GM13977 (cell line): ENCODE measurements around the gene WFDC8.

Experiments
- DNase-seq: peaks from one replicate; pipeline ENCODE4 v3.0.0; 2012; ENCODE audit warnings: low spot score
- in situ Hi-C: fragments of 300-500 bp; cut with MboI; formaldehyde crosslinking; loops from one replicate; pipeline ENCODE4 v1.12.0; 2022; ENCODE audit warnings: low sequenced_read_pairs, low pct_unique_long_range_greater_than_20kb, mixed read lengths, inconsistent platforms; ENCODE audit not compliant: unreplicated experiment
- TF ChIP-seq, protein P1 (sequence below): IDR thresholded peaks from 2 replicates; pipeline ENCODE4 v1.5.1; 2012; ENCODE audit warnings: mild to moderate bottlenecking, control low read depth; ENCODE audit not compliant: insufficient read depth; ENCODE audit errors: extremely low read depth, missing control alignments

The WFDC8 gene

DNA sequence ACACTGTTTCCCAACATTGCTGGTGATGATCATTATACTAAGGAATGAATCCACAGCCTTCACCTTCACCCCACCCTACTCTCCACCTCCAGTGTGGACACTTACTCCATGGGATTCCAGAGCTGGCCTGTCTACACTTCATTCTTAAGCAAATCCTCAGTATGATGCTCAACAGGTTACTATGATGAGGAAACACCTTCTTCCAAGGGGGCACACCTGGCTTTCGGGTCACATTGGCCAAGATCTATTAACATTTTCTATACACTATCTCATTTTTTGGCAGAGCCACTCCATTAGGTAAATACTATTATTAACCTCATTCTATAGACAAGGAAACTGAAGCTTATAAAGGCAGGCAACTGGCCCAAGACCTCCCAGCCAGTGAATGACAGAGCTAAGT is 23.9 kb downstream of the WFDC8 start:
- TF ChIP-seq, protein P1, sequence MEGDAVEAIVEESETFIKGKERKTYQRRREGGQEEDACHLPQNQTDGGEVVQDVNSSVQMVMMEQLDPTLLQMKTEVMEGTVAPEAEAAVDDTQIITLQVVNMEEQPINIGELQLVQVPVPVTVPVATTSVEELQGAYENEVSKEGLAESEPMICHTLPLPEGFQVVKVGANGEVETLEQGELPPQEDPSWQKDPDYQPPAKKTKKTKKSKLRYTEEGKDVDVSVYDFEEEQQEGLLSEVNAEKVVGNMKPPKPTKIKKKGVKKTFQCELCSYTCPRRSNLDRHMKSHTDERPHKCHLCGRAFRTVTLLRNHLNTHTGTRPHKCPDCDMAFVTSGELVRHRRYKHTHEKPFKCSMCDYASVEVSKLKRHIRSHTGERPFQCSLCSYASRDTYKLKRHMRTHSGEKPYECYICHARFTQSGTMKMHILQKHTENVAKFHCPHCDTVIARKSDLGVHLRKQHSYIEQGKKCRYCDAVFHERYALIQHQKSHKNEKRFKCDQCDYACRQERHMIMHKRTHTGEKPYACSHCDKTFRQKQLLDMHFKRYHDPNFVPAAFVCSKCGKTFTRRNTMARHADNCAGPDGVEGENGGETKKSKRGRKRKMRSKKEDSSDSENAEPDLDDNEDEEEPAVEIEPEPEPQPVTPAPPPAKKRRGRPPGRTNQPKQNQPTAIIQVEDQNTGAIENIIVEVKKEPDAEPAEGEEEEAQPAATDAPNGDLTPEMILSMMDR, result no peak
- no peak for DNase-seq
- in situ Hi-C loops, result no loop called here

DNA sequence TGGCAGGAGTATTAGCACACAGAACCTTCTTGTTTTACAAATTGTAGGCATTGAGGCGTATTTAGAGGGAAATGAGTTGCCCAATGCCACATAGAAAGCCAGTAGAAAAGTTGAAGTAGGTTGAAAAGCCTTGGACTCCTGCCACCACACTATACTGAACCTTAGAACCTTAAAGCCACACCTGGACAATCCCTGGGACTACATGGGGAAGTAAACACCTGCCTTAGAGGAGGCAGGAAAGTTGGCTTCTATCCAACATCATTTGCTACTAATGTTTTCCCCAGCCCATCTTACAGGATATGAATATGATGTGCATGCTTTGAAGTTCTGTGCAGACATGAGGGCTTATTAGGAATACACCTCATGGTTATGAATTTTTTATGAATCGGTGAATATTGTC is 26.6 kb downstream of the WFDC8 start:
- in situ Hi-C loops, result no loop called here
- DNase-seq, result no peak
- TF ChIP-seq, protein P1, result no peak

DNA sequence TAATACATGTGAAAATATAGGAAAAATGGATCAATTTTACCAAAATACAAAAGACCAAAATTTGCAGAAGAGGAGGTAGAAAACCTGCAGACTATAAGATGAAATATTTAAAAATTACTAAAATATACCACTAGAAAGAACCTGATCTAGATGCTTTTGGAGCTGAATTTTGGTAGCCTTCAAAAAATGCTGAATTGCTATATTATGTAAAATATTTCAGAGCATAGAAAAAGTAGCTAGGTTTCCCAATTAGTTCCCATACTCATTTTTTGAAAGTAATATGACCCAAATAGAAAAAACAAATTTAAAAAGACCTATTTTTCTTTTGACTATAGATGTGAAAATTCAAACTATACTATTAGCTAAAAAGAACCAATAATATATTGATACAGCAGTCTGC is 28.3 kb downstream of the WFDC8 start:
- in situ Hi-C loops, result no loop called here
- TF ChIP-seq, protein P1, result no peak
- DNase-seq, result no peak

DNA sequence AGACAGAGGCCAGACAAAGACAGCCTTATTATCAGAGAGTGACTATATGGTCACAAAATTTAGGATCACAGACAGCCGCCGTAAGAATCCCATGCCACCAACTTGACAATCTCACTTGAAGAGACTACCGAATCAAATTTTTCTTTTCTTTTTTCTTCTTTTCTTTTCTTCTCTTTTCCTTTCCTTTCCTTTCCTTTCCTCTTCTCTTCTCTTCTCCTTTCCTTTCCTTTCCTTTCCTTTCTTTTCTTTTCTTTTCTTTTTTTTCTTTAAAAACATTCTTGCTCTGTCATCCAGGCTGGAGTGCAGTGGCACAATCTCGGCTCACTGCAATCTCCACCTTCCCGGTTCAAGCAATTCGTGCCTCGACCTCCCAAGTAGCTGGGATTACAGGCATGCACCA is 30.7 kb downstream of the WFDC8 start:
- TF ChIP-seq, protein P1, result no peak
- no peak for DNase-seq
- in situ Hi-C loops, result no loop called here

DNA sequence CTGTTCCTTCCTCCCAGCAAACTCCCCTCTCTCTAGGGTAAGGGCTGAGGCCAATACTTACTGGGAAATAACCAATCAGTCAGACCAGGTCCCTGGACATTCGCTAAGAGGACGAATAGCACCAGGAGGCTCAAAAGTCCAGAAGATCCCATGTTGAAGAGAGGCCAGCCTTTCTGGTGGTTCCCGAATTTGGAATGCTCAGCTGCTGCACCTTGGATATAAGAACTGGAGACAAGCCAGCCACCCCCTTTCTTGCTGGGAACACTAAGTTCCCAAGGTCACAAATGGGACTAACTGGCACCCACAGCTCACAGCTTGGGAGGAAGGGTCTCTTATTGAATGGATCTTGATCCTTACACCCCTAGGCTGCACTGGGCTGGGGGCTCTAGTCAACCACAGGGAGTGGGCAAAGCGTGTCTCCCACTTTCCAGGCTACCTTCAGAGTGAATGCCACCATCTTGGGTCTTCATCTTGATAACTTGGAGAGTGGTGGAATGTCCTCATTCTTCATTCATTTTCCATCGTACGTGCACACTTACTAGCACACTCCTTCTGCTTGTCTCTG is 31.8 kb downstream of the WFDC8 start, which contains the start of gene EPPIN:
EPPIN (minus strand) TSS at position 196 of the 565 bp plus-strand sequence; CDS start at position 152, 44 bp downstream.
- DNase-seq, result no peak
- TF ChIP-seq, protein P1, result no peak
- in situ Hi-C loops, result no loop called here

DNA sequence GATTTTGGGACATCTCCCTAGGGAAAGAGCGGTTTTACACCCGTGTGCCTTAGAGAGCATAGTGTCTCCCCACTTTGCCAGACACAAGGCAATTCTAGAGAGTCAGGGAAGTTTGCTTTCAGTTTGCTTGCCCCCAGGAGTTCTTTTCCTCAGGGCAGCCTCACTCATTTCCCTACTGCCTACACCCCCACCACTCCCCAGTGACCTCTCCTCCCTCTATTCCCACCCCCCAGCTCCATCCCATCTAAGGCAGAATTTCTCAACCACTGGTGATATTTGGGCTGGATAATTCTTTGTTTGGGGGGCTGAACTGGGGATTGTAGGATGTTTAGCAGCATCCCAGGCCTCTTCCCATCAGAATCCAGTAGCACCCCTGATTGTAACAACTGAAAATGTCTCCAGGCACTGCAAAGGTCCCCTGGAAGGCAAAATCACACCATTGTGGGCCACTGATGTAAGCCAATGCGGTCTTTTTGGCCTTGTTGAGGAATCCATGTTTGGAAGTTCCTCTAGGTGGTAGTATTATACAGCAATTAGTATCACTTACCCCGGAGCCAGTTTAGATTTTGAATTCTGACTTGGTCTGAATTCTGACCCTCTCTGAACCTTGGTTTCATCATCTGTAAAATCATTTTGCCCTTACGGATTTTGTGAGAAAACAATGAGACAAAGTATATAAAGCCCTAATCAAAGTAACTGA is 33.2 kb downstream of the WFDC8 start:
- in situ Hi-C loops, result no loop called here
- DNase-seq, result no peak
- TF ChIP-seq, protein P1, result peak; percentile 22
